ENCODE measurements around the gene IL36RN. TPM values are rescaled to one million over a fixed set of nuclear protein-coding genes. Genes with fewer than 3 reads are reported as not detected.

IL36RN gene
- total RNA-seq, 1 donor from 2014 or later, result not detected

- no peaks in the 10 kb centered on the region for H3K27me3 ChIP-seq (ENCODE audit: control insufficient read depth in 3 of 3, insufficient read depth in 3 of 3, low read length in 3 of 3)
- no peak overlapping the region for H3K27ac ChIP-seq (ENCODE audit: low read depth, low read length)
- no peaks in the 10 kb centered on the region for H3K9me3 ChIP-seq (ENCODE audit: control insufficient read depth in 3 of 3, low read length in 3 of 3)
- no peak overlapping the region for H3K4me3 ChIP-seq (ENCODE audit: low read length in 3 of 3)
- no peak overlapping the region for H3K9ac ChIP-seq (ENCODE audit: low read depth in 1 of 3, low read length in 3 of 3)
- no peaks in the 10 kb centered on the region for H3K36me3 ChIP-seq (ENCODE audit: control insufficient read depth in 3 of 3, insufficient read depth in 3 of 3, low read length in 3 of 3)
- H3K4me1 ChIP-seq (ENCODE audit: control insufficient read depth in 3 of 3, insufficient read depth in 3 of 3, low read length in 3 of 3), result no peaks in the 10 kb centered on the region
Measured at GRCh38 chr2:113021312-113021711, 37.7 kb upstream of the IL36RN start.

- Histone ChIP-seq H3K9me3 (ENCODE audit: control insufficient read depth in 3 of 3, low read length in 3 of 3) (no peaks in the 10 kb centered on the region), H3K27me3 (ENCODE audit: control insufficient read depth in 3 of 3, insufficient read depth in 3 of 3, low read length in 3 of 3) (peaks cover 0 to 5% (median 0%) of the 10 kb centered on the region in 3 donors), H3K4me1 (ENCODE audit: control insufficient read depth in 3 of 3, insufficient read depth in 3 of 3, low read length in 3 of 3) (no peaks in the 10 kb centered on the region), H3K4me3 (ENCODE audit: low read length in 3 of 3) (no peak overlapping the region), H3K27ac (ENCODE audit: low read depth, low read length) (no peak overlapping the region), H3K9ac (ENCODE audit: low read depth in 1 of 3, low read length in 3 of 3) (no peak overlapping the region), H3K36me3 (ENCODE audit: control insufficient read depth in 3 of 3, insufficient read depth in 3 of 3, low read length in 3 of 3) (no peaks in the 10 kb centered on the region)
Measured at GRCh38 chr2:113024764-113025163, 34.2 kb upstream of the IL36RN start.

GRCh38 chr2:113025737-113026136, 33.3 kb upstream of the IL36RN start:
- Histone ChIP-seq H3K27me3 (ENCODE audit: control insufficient read depth in 3 of 3, insufficient read depth in 3 of 3, low read length in 3 of 3) (peaks cover 0 to 5% (median 0%) of the 10 kb centered on the region in 3 donors), H3K9me3 (ENCODE audit: control insufficient read depth in 3 of 3, low read length in 3 of 3) (no peaks in the 10 kb centered on the region), H3K36me3 (ENCODE audit: control insufficient read depth in 3 of 3, insufficient read depth in 3 of 3, low read length in 3 of 3) (no peaks in the 10 kb centered on the region), H3K27ac (ENCODE audit: low read depth, low read length) (no peak overlapping the region), H3K4me1 (ENCODE audit: control insufficient read depth in 3 of 3, insufficient read depth in 3 of 3, low read length in 3 of 3) (no peaks in the 10 kb centered on the region), H3K4me3 (ENCODE audit: low read length in 3 of 3) (no peak overlapping the region), H3K9ac (ENCODE audit: low read depth in 1 of 3, low read length in 3 of 3) (no peak overlapping the region)

- no peaks in the 10 kb centered on the region for H3K36me3 ChIP-seq (ENCODE audit: control insufficient read depth in 3 of 3, insufficient read depth in 3 of 3, low read length in 3 of 3)
- no peak overlapping the region for H3K4me3 ChIP-seq (ENCODE audit: low read length in 3 of 3)
- no peaks in the 10 kb centered on the region for H3K9me3 ChIP-seq (ENCODE audit: control insufficient read depth in 3 of 3, low read length in 3 of 3)
- peaks cover 0 to 5% (median 0%) of the 10 kb centered on the region in 3 donors for H3K27me3 ChIP-seq (ENCODE audit: control insufficient read depth in 3 of 3, insufficient read depth in 3 of 3, low read length in 3 of 3)
- H3K4me1 ChIP-seq (ENCODE audit: control insufficient read depth in 3 of 3, insufficient read depth in 3 of 3, low read length in 3 of 3), result no peaks in the 10 kb centered on the region
- H3K27ac ChIP-seq (ENCODE audit: low read depth, low read length), result no peak overlapping the region
- no peak overlapping the region for H3K9ac ChIP-seq (ENCODE audit: low read depth in 1 of 3, low read length in 3 of 3)
Measured at GRCh38 chr2:113027691-113028090, 31.3 kb upstream of the IL36RN start.

GRCh38 chr2:113028112-113028511, 30.9 kb upstream of the IL36RN start:
- no peaks in the 10 kb centered on the region for H3K36me3 ChIP-seq (ENCODE audit: control insufficient read depth in 3 of 3, insufficient read depth in 3 of 3, low read length in 3 of 3)
- no peaks in the 10 kb centered on the region for H3K9me3 ChIP-seq (ENCODE audit: control insufficient read depth in 3 of 3, low read length in 3 of 3)
- no peak overlapping the region for H3K4me3 ChIP-seq (ENCODE audit: low read length in 3 of 3)
- H3K27me3 ChIP-seq (ENCODE audit: control insufficient read depth in 3 of 3, insufficient read depth in 3 of 3, low read length in 3 of 3), result peaks cover 0 to 5% (median 0%) of the 10 kb centered on the region in 3 donors
- no peak overlapping the region for H3K27ac ChIP-seq (ENCODE audit: low read depth, low read length)
- no peak overlapping the region for H3K9ac ChIP-seq (ENCODE audit: low read depth in 1 of 3, low read length in 3 of 3)
- no peaks in the 10 kb centered on the region for H3K4me1 ChIP-seq (ENCODE audit: control insufficient read depth in 3 of 3, insufficient read depth in 3 of 3, low read length in 3 of 3)

- H3K4me3 ChIP-seq (ENCODE audit: low read length in 3 of 3), result no peak overlapping the region
- no peaks in the 10 kb centered on the region for H3K9me3 ChIP-seq (ENCODE audit: control insufficient read depth in 3 of 3, low read length in 3 of 3)
- no peaks in the 10 kb centered on the region for H3K4me1 ChIP-seq (ENCODE audit: control insufficient read depth in 3 of 3, insufficient read depth in 3 of 3, low read length in 3 of 3)
- H3K27me3 ChIP-seq (ENCODE audit: control insufficient read depth in 3 of 3, insufficient read depth in 3 of 3, low read length in 3 of 3), result peaks cover 0 to 5% (median 0%) of the 10 kb centered on the region in 3 donors
- no peak overlapping the region for H3K27ac ChIP-seq (ENCODE audit: low read depth, low read length)
- H3K9ac ChIP-seq (ENCODE audit: low read depth in 1 of 3, low read length in 3 of 3), result no peak overlapping the region
- no peaks in the 10 kb centered on the region for H3K36me3 ChIP-seq (ENCODE audit: control insufficient read depth in 3 of 3, insufficient read depth in 3 of 3, low read length in 3 of 3)
Measured at GRCh38 chr2:113032737-113033136, 26.3 kb upstream of the IL36RN start.

- Histone ChIP-seq H3K27me3 (ENCODE audit: control insufficient read depth in 3 of 3, insufficient read depth in 3 of 3, low read length in 3 of 3) (peaks cover 0 to 4% (median 0%) of the 10 kb centered on the region in 3 donors), H3K4me3 (ENCODE audit: low read length in 3 of 3) (no peak overlapping the region), H3K9me3 (ENCODE audit: control insufficient read depth in 3 of 3, low read length in 3 of 3) (no peaks in the 10 kb centered on the region), H3K4me1 (ENCODE audit: control insufficient read depth in 3 of 3, insufficient read depth in 3 of 3, low read length in 3 of 3) (no peaks in the 10 kb centered on the region), H3K27ac (ENCODE audit: low read depth, low read length) (no peak overlapping the region), H3K9ac (ENCODE audit: low read depth in 1 of 3, low read length in 3 of 3) (no peak overlapping the region), H3K36me3 (ENCODE audit: control insufficient read depth in 3 of 3, insufficient read depth in 3 of 3, low read length in 3 of 3) (no peaks in the 10 kb centered on the region)
Measured at GRCh38 chr2:113034016-113034415, 25.0 kb upstream of the IL36RN start.

GRCh38 chr2:113036763-113037162, 22.2 kb upstream of the IL36RN start:
- Histone ChIP-seq H3K27ac (ENCODE audit: low read depth, low read length) (no peak overlapping the region), H3K4me3 (ENCODE audit: low read length in 3 of 3) (no peak overlapping the region), H3K9me3 (ENCODE audit: control insufficient read depth in 3 of 3, low read length in 3 of 3) (no peaks in the 10 kb centered on the region), H3K27me3 (ENCODE audit: control insufficient read depth in 3 of 3, insufficient read depth in 3 of 3, low read length in 3 of 3) (no peaks in the 10 kb centered on the region), H3K4me1 (ENCODE audit: control insufficient read depth in 3 of 3, insufficient read depth in 3 of 3, low read length in 3 of 3) (no peaks in the 10 kb centered on the region), H3K9ac (ENCODE audit: low read depth in 1 of 3, low read length in 3 of 3) (no peak overlapping the region), H3K36me3 (ENCODE audit: control insufficient read depth in 3 of 3, insufficient read depth in 3 of 3, low read length in 3 of 3) (no peaks in the 10 kb centered on the region)

GRCh38 chr2:113038291-113038690, 20.7 kb upstream of the IL36RN start:
- Histone ChIP-seq H3K36me3 (ENCODE audit: control insufficient read depth in 3 of 3, insufficient read depth in 3 of 3, low read length in 3 of 3) (no peaks in the 10 kb centered on the region), H3K9me3 (ENCODE audit: control insufficient read depth in 3 of 3, low read length in 3 of 3) (no peaks in the 10 kb centered on the region), H3K9ac (ENCODE audit: low read depth in 1 of 3, low read length in 3 of 3) (no peak overlapping the region), H3K27ac (ENCODE audit: low read depth, low read length) (no peak overlapping the region), H3K4me1 (ENCODE audit: control insufficient read depth in 3 of 3, insufficient read depth in 3 of 3, low read length in 3 of 3) (no peaks in the 10 kb centered on the region), H3K27me3 (ENCODE audit: control insufficient read depth in 3 of 3, insufficient read depth in 3 of 3, low read length in 3 of 3) (no peaks in the 10 kb centered on the region), H3K4me3 (ENCODE audit: low read length in 3 of 3) (no peak overlapping the region)

GRCh38 chr2:113039158-113039557, 19.8 kb upstream of the IL36RN start:
- Histone ChIP-seq H3K4me3 (ENCODE audit: low read length in 3 of 3) (no peak overlapping the region), H3K4me1 (ENCODE audit: control insufficient read depth in 3 of 3, insufficient read depth in 3 of 3, low read length in 3 of 3) (no peaks in the 10 kb centered on the region), H3K9me3 (ENCODE audit: control insufficient read depth in 3 of 3, low read length in 3 of 3) (no peaks in the 10 kb centered on the region), H3K27me3 (ENCODE audit: control insufficient read depth in 3 of 3, insufficient read depth in 3 of 3, low read length in 3 of 3) (no peaks in the 10 kb centered on the region), H3K36me3 (ENCODE audit: control insufficient read depth in 3 of 3, insufficient read depth in 3 of 3, low read length in 3 of 3) (no peaks in the 10 kb centered on the region), H3K9ac (ENCODE audit: low read depth in 1 of 3, low read length in 3 of 3) (no peak overlapping the region), H3K27ac (ENCODE audit: low read depth, low read length) (no peak overlapping the region)

GRCh38 chr2:113039719-113040118, 19.3 kb upstream of the IL36RN start:
- H3K4me3 ChIP-seq (ENCODE audit: low read length in 3 of 3), result no peak overlapping the region
- no peaks in the 10 kb centered on the region for H3K27me3 ChIP-seq (ENCODE audit: control insufficient read depth in 3 of 3, insufficient read depth in 3 of 3, low read length in 3 of 3)
- no peaks in the 10 kb centered on the region for H3K9me3 ChIP-seq (ENCODE audit: control insufficient read depth in 3 of 3, low read length in 3 of 3)
- H3K4me1 ChIP-seq (ENCODE audit: control insufficient read depth in 3 of 3, insufficient read depth in 3 of 3, low read length in 3 of 3), result no peaks in the 10 kb centered on the region
- H3K36me3 ChIP-seq (ENCODE audit: control insufficient read depth in 3 of 3, insufficient read depth in 3 of 3, low read length in 3 of 3), result no peaks in the 10 kb centered on the region
- no peak overlapping the region for H3K9ac ChIP-seq (ENCODE audit: low read depth in 1 of 3, low read length in 3 of 3)
- H3K27ac ChIP-seq (ENCODE audit: low read depth, low read length), result no peak overlapping the region
